ENCODE data around the gene MAJIN. TPM values are rescaled to one million over a fixed set of nuclear protein-coding genes. Genes with fewer than 3 reads are reported as not detected.

MAJIN gene
- total RNA-seq, 1 experiment from 2014 or later, result not detected

- no peaks in the 10 kb centered on the region for H3K27me3 Mint-ChIP-seq (ENCODE audit: insufficient read depth, unreplicated experiment)
- H3K4me1 Mint-ChIP-seq (ENCODE audit: insufficient read depth, unreplicated experiment), result peaks cover 20% of the 10 kb centered on the region
- no peak for DNase-seq (ENCODE audit: unreplicated experiment)
- H3K36me3 Mint-ChIP-seq (ENCODE audit: insufficient read depth, unreplicated experiment), result peaks cover 6% of the 10 kb centered on the region
- TF ChIP-seq, protein P1, sequence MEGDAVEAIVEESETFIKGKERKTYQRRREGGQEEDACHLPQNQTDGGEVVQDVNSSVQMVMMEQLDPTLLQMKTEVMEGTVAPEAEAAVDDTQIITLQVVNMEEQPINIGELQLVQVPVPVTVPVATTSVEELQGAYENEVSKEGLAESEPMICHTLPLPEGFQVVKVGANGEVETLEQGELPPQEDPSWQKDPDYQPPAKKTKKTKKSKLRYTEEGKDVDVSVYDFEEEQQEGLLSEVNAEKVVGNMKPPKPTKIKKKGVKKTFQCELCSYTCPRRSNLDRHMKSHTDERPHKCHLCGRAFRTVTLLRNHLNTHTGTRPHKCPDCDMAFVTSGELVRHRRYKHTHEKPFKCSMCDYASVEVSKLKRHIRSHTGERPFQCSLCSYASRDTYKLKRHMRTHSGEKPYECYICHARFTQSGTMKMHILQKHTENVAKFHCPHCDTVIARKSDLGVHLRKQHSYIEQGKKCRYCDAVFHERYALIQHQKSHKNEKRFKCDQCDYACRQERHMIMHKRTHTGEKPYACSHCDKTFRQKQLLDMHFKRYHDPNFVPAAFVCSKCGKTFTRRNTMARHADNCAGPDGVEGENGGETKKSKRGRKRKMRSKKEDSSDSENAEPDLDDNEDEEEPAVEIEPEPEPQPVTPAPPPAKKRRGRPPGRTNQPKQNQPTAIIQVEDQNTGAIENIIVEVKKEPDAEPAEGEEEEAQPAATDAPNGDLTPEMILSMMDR (IDR thresholded peaks at IDR 0.05; ENCODE audit: unreplicated experiment), result no peak
- no peak overlapping the region for H3K27ac Mint-ChIP-seq (ENCODE audit: low read depth, unreplicated experiment)
- no TSS peak for BruUV-seq (replicated peaks)
- intact Hi-C loops (cut with micrococcal nuclease), result loop anchor here (10.0 kb wide), 1 partner anchor 233 kb away; no protein-coding TSS in a partner anchor
- POLR2A ChIA-PET, result interaction anchor here (0.7 to 1.2 kb wide), 3 partner anchors 8 to 16 kb away, joined by 3 to 4 read pairs (median 3); no protein-coding TSS in a partner anchor
- no peak overlapping the region for H3K4me3 Mint-ChIP-seq (ENCODE audit: unreplicated experiment)
- H3K9me3 Mint-ChIP-seq (ENCODE audit: unreplicated experiment), result no peaks in the 10 kb centered on the region
- CTCF ChIA-PET, result interaction anchor here (0.6 kb wide), 1 partner anchor 33 kb away, joined by 3 read pairs; no protein-coding TSS in a partner anchor
Measured at GRCh38 chr11:65017937-65018336, 46.0 kb upstream of the MAJIN start.

DNA sequence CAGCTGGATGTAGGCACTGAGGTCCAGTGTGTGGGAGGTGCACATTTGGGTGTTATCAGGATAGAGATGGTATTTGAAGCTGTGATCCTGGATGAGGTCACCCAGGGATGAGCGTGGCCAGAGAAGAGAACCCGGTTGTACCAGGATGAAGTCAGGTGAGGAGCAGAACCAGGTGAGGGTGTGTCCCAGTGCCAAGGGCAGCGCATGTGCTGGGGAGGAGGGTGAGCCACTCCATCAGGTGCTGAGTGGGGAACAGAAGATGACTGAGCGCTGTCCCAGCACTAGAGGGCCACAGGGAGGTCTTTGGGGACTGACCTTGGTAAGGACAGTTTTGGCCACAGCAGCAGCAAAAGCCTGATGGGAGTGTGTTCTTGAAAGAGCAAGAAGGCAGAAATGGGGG is 44.8 kb upstream of the MAJIN start:
- CTCF ChIA-PET, result interaction anchor here (4.7 kb wide), 1 partner anchor 10 kb away, joined by 64 read pairs; the partner anchor contains the start of gene SNX15
- no peak overlapping the region for H3K4me3 Mint-ChIP-seq (ENCODE audit: unreplicated experiment)
- intact Hi-C loops (cut with micrococcal nuclease), result loop anchor here (10.0 kb wide), 1 partner anchor 232 kb away; no protein-coding TSS in a partner anchor
- no peak for DNase-seq (ENCODE audit: unreplicated experiment)
- POLR2A ChIA-PET, result interaction anchor here (0.6 to 1.2 kb wide), 2 partner anchors 10 to 116 kb away, joined by 3 to 4 read pairs; no protein-coding TSS in a partner anchor
- BruUV-seq (replicated peaks), result no TSS peak
- peaks cover 6% of the 10 kb centered on the region for H3K36me3 Mint-ChIP-seq (ENCODE audit: insufficient read depth, unreplicated experiment)
- no peak overlapping the region for H3K27ac Mint-ChIP-seq (ENCODE audit: low read depth, unreplicated experiment)
- no peaks in the 10 kb centered on the region for H3K9me3 Mint-ChIP-seq (ENCODE audit: unreplicated experiment)
- H3K4me1 Mint-ChIP-seq (ENCODE audit: insufficient read depth, unreplicated experiment), result peaks cover 16% of the 10 kb centered on the region
- TF ChIP-seq, protein P1 (IDR thresholded peaks at IDR 0.05; ENCODE audit: unreplicated experiment), result no peak
- H3K27me3 Mint-ChIP-seq (ENCODE audit: insufficient read depth, unreplicated experiment), result no peaks in the 10 kb centered on the region

DNA sequence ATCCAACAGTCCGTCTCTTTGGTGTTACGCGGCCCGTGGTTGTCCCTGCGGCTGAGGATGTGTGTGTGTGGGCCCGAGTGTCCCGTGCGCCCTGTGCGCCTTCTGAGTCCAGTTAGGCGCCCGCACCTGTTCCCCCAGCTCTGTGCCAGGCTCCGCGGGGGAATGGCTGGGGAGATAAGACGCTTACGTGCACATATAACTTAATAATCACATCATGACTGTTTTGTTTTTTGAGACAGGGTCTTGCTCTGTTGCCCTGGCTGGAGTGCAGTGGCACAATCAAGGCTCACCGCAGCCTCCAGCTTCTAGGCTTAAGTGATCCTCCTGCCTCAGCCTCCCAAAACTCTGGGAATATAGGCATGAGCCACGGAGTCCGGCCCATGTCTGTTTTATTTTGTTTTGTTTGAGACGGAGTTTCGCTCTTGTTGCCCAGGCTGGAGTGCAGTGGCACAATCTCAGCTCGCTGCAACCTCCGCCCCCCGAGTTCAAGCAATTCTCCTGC is 42.9 kb upstream of the MAJIN start:
- intact Hi-C loops (cut with micrococcal nuclease), result loop anchor here (1.0 to 10.0 kb wide), 5 partner anchors 63 to 248 kb away; partner anchors contain the start of genes POLA2 and ZNHIT2
- Mint-ChIP-seq H3K27me3 (ENCODE audit: insufficient read depth, unreplicated experiment) (no peaks in the 10 kb centered on the region), H3K36me3 (ENCODE audit: insufficient read depth, unreplicated experiment) (peaks cover 6% of the 10 kb centered on the region), H3K9me3 (ENCODE audit: unreplicated experiment) (no peaks in the 10 kb centered on the region), H3K27ac (ENCODE audit: low read depth, unreplicated experiment) (no peak overlapping the region), H3K4me3 (ENCODE audit: unreplicated experiment) (peak overlapping the region; percentile 83), H3K4me1 (ENCODE audit: insufficient read depth, unreplicated experiment) (peaks cover 16% of the 10 kb centered on the region)
- POLR2A ChIA-PET, result interaction anchor here (0.6 to 3.2 kb wide), 18 partner anchors 8 to 876 kb away, joined by 3 to 28 read pairs (median 5); partner anchors contain the start of genes ATG2A, FAU, GPHA2 and MRPL49
- no peak for DNase-seq (ENCODE audit: unreplicated experiment)
- BruUV-seq (replicated peaks), result TSS peak; percentile 52
- TF ChIP-seq, protein P1 (IDR thresholded peaks at IDR 0.05; ENCODE audit: unreplicated experiment), result no peak
- CTCF ChIA-PET, result interaction anchor here (0.5 to 4.8 kb wide), 38 partner anchors 10 to 1966 kb away, joined by 3 to 64 read pairs (median 4); partner anchors contain the start of genes BATF2, EHD1, PPP2R5B and SAC3D1

Measured in MCF 10A (cell line).